H1 (cell line): ENCODE data around the gene SLC25A21. TPM values are rescaled to one million over a fixed set of nuclear protein-coding genes. Genes with fewer than 3 reads are reported as not detected.

Experiments used
- CTCF ChIA-PET: fragments of 300-600 bp; sonication (Branson Sonifier 250); formaldehyde crosslinking; loops from one replicate; lab custom pipeline; 2021; ENCODE audit not compliant: partially characterized antibody; lab: Charles Lee
- POLR2A ChIA-PET: fragments of 300-600 bp; sonication (Branson Sonifier 250); formaldehyde crosslinking; loops from one replicate; lab custom pipeline; 2021; ENCODE audit warnings: inconsistent platforms; ENCODE audit not compliant: partially characterized antibody; lab: Charles Lee
- DNase-seq, 2 experiments: peaks; one replicate each; pipeline versions ENCODE4 v3.0.0 to v3.0.0-alpha.2; 2010 to 2022; ENCODE audit warnings: low spot score in 2 of 2, low read depth in 1 of 2, mixed read lengths in 1 of 2
- FAIRE-seq: peaks from 2 replicates; lab custom pipeline; 2011; peaks lifted over from hg19 to GRCh38; lab: Jason Lieb, UNC
- H2AFZ ChIP-seq: 2 replicates; pipeline ENCODE4 v1.8.1; 2012; ENCODE audit warnings: low read length, inconsistent platforms
- H2AK5ac ChIP-seq: 2 replicates; pipeline ENCODE4 v1.6.1; 2013; ENCODE audit warnings: low read depth, low read length
- H2BK120ac ChIP-seq: replicated peaks from 2 replicates; pipeline ENCODE3; 2013; ENCODE audit warnings: low read depth, low read length, inconsistent platforms
- H2BK12ac ChIP-seq: 2 replicates; pipeline ENCODE4 v1.6.1; 2013; ENCODE audit warnings: low read depth, low read length
- H2BK15ac ChIP-seq: 2 replicates; pipeline ENCODE4 v1.6.1; 2013; ENCODE audit warnings: low read length
- H2BK20ac ChIP-seq: 2 replicates; pipeline ENCODE4 v1.6.1; 2013; ENCODE audit warnings: low read length
- H2BK5ac ChIP-seq: 2 replicates; pipeline ENCODE4 v1.6.1; 2013; ENCODE audit warnings: low read depth, low read length
- H3K14ac ChIP-seq: 2 replicates; pipeline ENCODE4 v1.6.1; 2013; ENCODE audit warnings: inconsistent platforms; ENCODE audit not compliant: insufficient read length
- H3K18ac ChIP-seq: 2 replicates; pipeline ENCODE4 v1.6.1; 2013; ENCODE audit warnings: low read length; ENCODE audit errors: extremely low read depth
- H3K23ac ChIP-seq: 2 replicates; pipeline ENCODE4 v1.6.1; 2013; ENCODE audit warnings: inconsistent platforms; ENCODE audit not compliant: insufficient read length
- H3K23me2 ChIP-seq: 2 replicates; pipeline ENCODE4 v1.6.1; 2013; ENCODE audit warnings: low read depth, low read length
- H3K27ac ChIP-seq: 2 replicates; pipeline ENCODE4 v1.6.1; 2011; ENCODE audit warnings: low read depth, low read length, inconsistent platforms
- H3K27me3 ChIP-seq, 4 experiments: replicated peaks in 1 of 4; 1 replicate in 1 of 4; 2 replicates in 3 of 4; pipeline versions ENCODE4 v1.6.1 to v1.8.1; 2011 to 2013; ENCODE audit warnings: low read length in 3 of 4, mild to moderate bottlenecking in 3 of 4, inconsistent platforms in 2 of 4, mixed read lengths in 2 of 4, moderate library complexity in 1 of 4; ENCODE audit not compliant: control insufficient read depth in 3 of 4, insufficient read depth in 3 of 4; ENCODE audit errors: extremely low read depth in 1 of 4
- H3K36me3 ChIP-seq, 4 experiments: 2 replicates each; pipeline versions ENCODE4 v1.6.1 to v1.8.1; 2011 to 2013; ENCODE audit warnings: mild to moderate bottlenecking in 4 of 4, low read length in 3 of 4, moderate library complexity in 2 of 4, control low read depth in 1 of 4, inconsistent platforms in 1 of 4; ENCODE audit not compliant: insufficient read depth in 4 of 4, control insufficient read depth in 2 of 4
- H3K4ac ChIP-seq: replicated peaks from 2 replicates; pipeline ENCODE3; 2013; ENCODE audit warnings: low read length, low read depth, mixed read lengths, inconsistent platforms; ENCODE audit not compliant: insufficient read length
- H3K4me1 ChIP-seq, 4 experiments: replicated peaks in 1 of 4; 1 replicate in 1 of 4; 2 replicates in 3 of 4; pipeline versions ENCODE4 v1.6.1 to v1.8.1; 2011 to 2013; ENCODE audit warnings: low read length in 3 of 4, inconsistent platforms in 2 of 4, mixed read lengths in 1 of 4; ENCODE audit not compliant: insufficient read depth in 4 of 4, control insufficient read depth in 3 of 4
- H3K4me2 ChIP-seq, 2 experiments: 2 replicates each; pipeline versions ENCODE4 v1.6.1 to v1.8.1; 2011 to 2013; ENCODE audit warnings: low read depth in 2 of 2, low read length in 2 of 2, control low read depth in 1 of 2, inconsistent platforms in 1 of 2, mild to moderate bottlenecking in 1 of 2; ENCODE audit not compliant: insufficient read depth in 1 of 2
- H3K4me3 ChIP-seq, 4 experiments: fragments of 200-600, 300-600 bp in 1 of 4; sonication (generic), shearing (Covaris generic), sonication (Bioruptor Twin) in 1 of 4; 2 replicates each; pipeline versions ENCODE4 v1.5.1 to v1.8.1; 2011 to 2016; ENCODE audit warnings: low read length in 4 of 4, low read depth in 3 of 4, control low read depth in 2 of 4, inconsistent platforms in 2 of 4, mild to moderate bottlenecking in 2 of 4, mixed read lengths in 1 of 4, moderate library complexity in 1 of 4; ENCODE audit not compliant: insufficient read depth in 2 of 4; ENCODE audit errors: extremely low read depth in 1 of 4
- H3K56ac ChIP-seq: replicated peaks from 2 replicates; pipeline ENCODE3; 2013; ENCODE audit warnings: low read depth, mild to moderate bottlenecking, mixed read lengths, low read length, inconsistent platforms; ENCODE audit not compliant: insufficient read length
- H3K79me1 ChIP-seq: 2 replicates; pipeline ENCODE4 v1.6.1; 2013; ENCODE audit warnings: low read depth, low read length, control low read depth
- H3K79me2 ChIP-seq, 2 experiments: 2 replicates each; pipeline versions ENCODE4 v1.6.1 to v1.8.1; 2012 to 2013; ENCODE audit warnings: low read length in 2 of 2, mild to moderate bottlenecking in 2 of 2, inconsistent platforms in 1 of 2; ENCODE audit not compliant: insufficient read depth in 2 of 2, control insufficient read depth in 1 of 2
- H3K9ac ChIP-seq, 4 experiments: replicated peaks in 1 of 4; 1 replicate in 1 of 4; 2 replicates in 3 of 4; pipeline versions ENCODE4 v1.6.1 to v1.8.1; 2011 to 2013; ENCODE audit warnings: low read depth in 3 of 4, low read length in 3 of 4, control low read depth in 2 of 4, mild to moderate bottlenecking in 2 of 4, moderate library complexity in 2 of 4, inconsistent platforms in 1 of 4; ENCODE audit errors: extremely low read depth in 1 of 4
- H3K9me3 ChIP-seq, 2 experiments: 2 replicates each; pipeline versions ENCODE4 v1.6.1 to v1.8.1; 2012 to 2013; ENCODE audit warnings: mild to moderate bottlenecking in 2 of 2, moderate library complexity in 2 of 2, control low read depth in 1 of 2, inconsistent platforms in 1 of 2, low read depth in 1 of 2, low read length in 1 of 2, mixed read lengths in 1 of 2; ENCODE audit not compliant: insufficient read depth in 2 of 2
- H4K20me1 ChIP-seq, 2 experiments: replicated peaks in 1 of 2; 2 replicates each; pipeline versions ENCODE3 to v1.8.1; 2011 to 2013; ENCODE audit warnings: inconsistent platforms in 2 of 2, low read length in 2 of 2, mild to moderate bottlenecking in 1 of 2; ENCODE audit not compliant: insufficient read depth in 2 of 2, control insufficient read depth in 1 of 2
- H4K5ac ChIP-seq: 2 replicates; pipeline ENCODE4 v1.6.1; 2013; ENCODE audit warnings: low read length, low read depth, mixed read lengths, inconsistent platforms; ENCODE audit not compliant: insufficient read length
- H4K8ac ChIP-seq: 2 replicates; pipeline ENCODE4 v1.8.0; 2013; ENCODE audit warnings: mild to moderate bottlenecking, moderate library complexity, low read length, inconsistent platforms; ENCODE audit not compliant: insufficient read depth; ENCODE audit errors: extremely low read depth
- H4K91ac ChIP-seq: replicated peaks from 2 replicates; pipeline ENCODE3; 2013; ENCODE audit warnings: low read length, mixed read lengths, inconsistent platforms; ENCODE audit not compliant: insufficient read length
- BRCA1 ChIP-seq: IDR thresholded peaks from 2 replicates; pipeline ENCODE4 v1.6.1; 2012; ENCODE audit warnings: low read depth, low read length, improper control_type of control experiment
- CREB1 ChIP-seq: IDR thresholded peaks from 2 replicates; pipeline ENCODE4 v1.6.1; 2012; ENCODE audit warnings: inconsistent platforms
- HDAC6 ChIP-seq: IDR thresholded peaks from one replicate; pipeline ENCODE4 v1.7.1; 2012; ENCODE audit warnings: low read depth, mild to moderate bottlenecking, inconsistent platforms, low read length, moderate library complexity
- JUND ChIP-seq: IDR thresholded peaks from 2 replicates; pipeline ENCODE4 v1.6.1; 2011; ENCODE audit warnings: mild to moderate bottlenecking, improper control_type of control experiment, low read length
- KDM5A ChIP-seq: fragments of 200-600 bp; IDR thresholded peaks from 2 replicates; pipeline ENCODE4 v1.7.1; 2012; ENCODE audit warnings: mild to moderate bottlenecking, low read length, inconsistent platforms, mixed read lengths
- NRF1 ChIP-seq: IDR thresholded peaks from 2 replicates; pipeline ENCODE4 v1.6.1; 2011; ENCODE audit warnings: mild to moderate bottlenecking, low read depth, low read length, improper control_type of control experiment
- POU5F1 ChIP-seq: IDR thresholded peaks from 2 replicates; pipeline ENCODE4 v1.6.1; 2011; ENCODE audit warnings: low read depth, mild to moderate bottlenecking, low read length, moderate library complexity
- SUZ12 ChIP-seq: fragments of 200-600 bp; sonication (generic); IDR thresholded peaks from 2 replicates; pipeline ENCODE4 v1.6.1; 2012; ENCODE audit warnings: mild to moderate bottlenecking, inconsistent platforms, low read length, moderate library complexity, mixed read lengths
- TCF12 ChIP-seq: IDR thresholded peaks from 2 replicates; pipeline ENCODE4 v1.6.1; 2011; ENCODE audit warnings: low read depth, mild to moderate bottlenecking, low read length
- WGBS, 2 experiments: shearing (Covaris generic) in 1 of 2; methylation state at CpG; one replicate each; pipeline versions ENCODE4 v1.1.6 to v1.1.7; 2013 to 2015; ENCODE audit warnings: low lambda C conversion rate in 2 of 2, mixed read lengths in 2 of 2, inconsistent platforms in 1 of 2, low coverage in 1 of 2, missing lambda C conversion rate in 1 of 2; ENCODE audit not compliant: insufficient replicate concordance in 2 of 2, insufficient coverage in 1 of 2, insufficient read length in 1 of 2; ENCODE audit errors: extremely low coverage in 1 of 2, missing lambda C conversion rate in 1 of 2; 5-methylcytosine and 5-hydroxymethylcytosine counted together
- polyA plus RNA-seq, 7 experiments: library from polyadenylated mRNA; depleted of rRNA in 3 of 7; stranded (reverse) in 5 of 7; unstranded in 2 of 7; fragments of >200 nt in 5 of 7; fragments of 200-250 nt in 2 of 7; gene quantifications; 1 replicate in 5 of 7; 2 replicates in 1 of 7; 4 replicates in 1 of 7; pipeline versions ENCODE4 v1.2.1 to v1.2.3, GENCODE V29; 2011 to 2013; ENCODE audit warnings: missing spikeins in 2 of 7, mixed read lengths in 2 of 7
- total RNA-seq: library from RNA; stranded (reverse); fragmentation: NEBNext Ultra II Directional; extraction: Animal tissue kit (Norgen Biotek cat#: 25700); gene quantifications from 2 replicates; pipeline ENCODE4 v1.2.1, GENCODE V29; 2021

Gene SLC25A21
- total and polyA plus RNA-seq, 2 of the 8 experiments (the other 6 are each of a cell fraction or from before 2014, with no cell fraction given) = 6.9 to 15.7 TPM

GRCh38 chr14:36952689-36953088 is 219.7 kb downstream of the SLC25A21 start:
- no peak overlapping the region for H3K4me3 ChIP-seq
- H3K14ac ChIP-seq = no peak overlapping the region
- no peak for DNase-seq
- no peak overlapping the region for H3K27ac ChIP-seq
- no peak overlapping the region for H2BK120ac ChIP-seq
- no peak for TF ChIP-seq TCF12
- TF ChIP-seq BRCA1 = no peak
- no peak for TF ChIP-seq JUND
- TF ChIP-seq NRF1 = no peak
- TF ChIP-seq SUZ12 = no peak
- no peak for TF ChIP-seq POU5F1
- TF ChIP-seq CREB1 = no peak
- no peak for TF ChIP-seq KDM5A
- TF ChIP-seq HDAC6 = no peak
- TF ChIP-seq, all 59 proteins: peak for 0
- H2BK20ac ChIP-seq = no peak overlapping the region
- H4K8ac ChIP-seq = no peak overlapping the region
- ChIA-PET CTCF (interaction anchor here (1.0 kb wide), 1 partner anchor 10 kb away, joined by 4 read pairs; no protein-coding TSS in a partner anchor), POLR2A (no interaction called here)
- H3K23ac ChIP-seq = no peak overlapping the region
- H2AK5ac ChIP-seq = no peak overlapping the region
- peaks cover 0 to 2% (median 0%) of the 10 kb centered on the region in 4 experiments; a peak in 2 of 7 replicates for H3K4me1 ChIP-seq
- H4K91ac ChIP-seq = no peak overlapping the region
- no peak overlapping the region for H2AFZ ChIP-seq
- no peaks in the 10 kb centered on the region for H3K79me2 ChIP-seq
- H4K20me1 ChIP-seq = no peaks in the 10 kb centered on the region
- no peaks in the 10 kb centered on the region for H3K27me3 ChIP-seq
- no peak overlapping the region for H4K5ac ChIP-seq
- no peak overlapping the region for H2BK15ac ChIP-seq
- FAIRE-seq = no peak
- H3K23me2 ChIP-seq = no peaks in the 10 kb centered on the region
- H2BK5ac ChIP-seq = no peak overlapping the region
- H3K18ac ChIP-seq = no peak overlapping the region
- no peaks in the 10 kb centered on the region for H3K9me3 ChIP-seq
- H3K79me1 ChIP-seq = no peaks in the 10 kb centered on the region
- WGBS, 2 experiments = 92% methylated on average over 3 of the region's 3 CpGs; no CpG with 5 or more reads in 1 of the 2 experiments
- no peak overlapping the region for H3K4ac ChIP-seq
- no peak overlapping the region for H2BK12ac ChIP-seq
- H3K4me2 ChIP-seq = no peak overlapping the region
- H3K9ac ChIP-seq = no peak overlapping the region
- H3K56ac ChIP-seq = no peak overlapping the region
- no peaks in the 10 kb centered on the region for H3K36me3 ChIP-seq
